Measurements from ENCODE around the gene ACOT9. TPM values are rescaled to one million over a fixed set of nuclear protein-coding genes. Genes with fewer than 3 reads are reported as not detected.

ACOT9 gene
- total and polyA plus RNA-seq, 11 donors = 45.3 to 81.1 (median 59.3) TPM

DNA sequence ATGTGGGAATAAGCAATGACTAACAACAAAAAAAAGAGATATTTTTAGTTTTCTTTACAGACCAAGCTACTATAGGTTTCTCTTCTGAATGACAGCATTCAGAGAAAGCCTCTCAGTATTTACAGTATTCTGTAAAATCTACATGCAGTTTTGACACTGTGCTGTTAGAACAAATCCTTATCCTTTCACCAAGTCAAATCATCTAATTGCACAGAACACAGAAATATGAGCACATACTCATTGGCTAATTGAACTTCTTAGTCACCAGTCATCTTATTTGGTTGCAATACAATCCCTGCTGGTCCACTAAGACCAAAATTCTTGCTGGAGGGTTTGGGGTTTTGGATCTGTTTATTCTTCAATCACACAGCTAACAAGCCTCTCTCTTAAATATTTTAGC is 5.7 kb downstream of the ACOT9 start:
- Histone ChIP-seq H3K9me3 (no peaks in the 10 kb centered on the region), H3K36me3 (peaks cover 0 to 26% (median 0%) of the 10 kb centered on the region in 9 donors), H3K4me1 (peaks cover 0 to 15% (median 4%) of the 10 kb centered on the region in 12 donors), H3K4me3 (no peak overlapping the region), H3K27me3 (peaks cover 0 to 2% (median 0%) of the 10 kb centered on the region in 9 donors), H3K27ac (no peak overlapping the region)
- no peak for TF ChIP-seq POLR2A (IDR thresholded peaks at IDR 0.05)
- TF ChIP-seq, protein P1, sequence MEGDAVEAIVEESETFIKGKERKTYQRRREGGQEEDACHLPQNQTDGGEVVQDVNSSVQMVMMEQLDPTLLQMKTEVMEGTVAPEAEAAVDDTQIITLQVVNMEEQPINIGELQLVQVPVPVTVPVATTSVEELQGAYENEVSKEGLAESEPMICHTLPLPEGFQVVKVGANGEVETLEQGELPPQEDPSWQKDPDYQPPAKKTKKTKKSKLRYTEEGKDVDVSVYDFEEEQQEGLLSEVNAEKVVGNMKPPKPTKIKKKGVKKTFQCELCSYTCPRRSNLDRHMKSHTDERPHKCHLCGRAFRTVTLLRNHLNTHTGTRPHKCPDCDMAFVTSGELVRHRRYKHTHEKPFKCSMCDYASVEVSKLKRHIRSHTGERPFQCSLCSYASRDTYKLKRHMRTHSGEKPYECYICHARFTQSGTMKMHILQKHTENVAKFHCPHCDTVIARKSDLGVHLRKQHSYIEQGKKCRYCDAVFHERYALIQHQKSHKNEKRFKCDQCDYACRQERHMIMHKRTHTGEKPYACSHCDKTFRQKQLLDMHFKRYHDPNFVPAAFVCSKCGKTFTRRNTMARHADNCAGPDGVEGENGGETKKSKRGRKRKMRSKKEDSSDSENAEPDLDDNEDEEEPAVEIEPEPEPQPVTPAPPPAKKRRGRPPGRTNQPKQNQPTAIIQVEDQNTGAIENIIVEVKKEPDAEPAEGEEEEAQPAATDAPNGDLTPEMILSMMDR (IDR thresholded peaks at IDR 0.05) = no peak
- intact Hi-C loops (cut with DNase I) = no loop called here
- DNase-seq (no peak), ATAC-seq (no peak)

DNA sequence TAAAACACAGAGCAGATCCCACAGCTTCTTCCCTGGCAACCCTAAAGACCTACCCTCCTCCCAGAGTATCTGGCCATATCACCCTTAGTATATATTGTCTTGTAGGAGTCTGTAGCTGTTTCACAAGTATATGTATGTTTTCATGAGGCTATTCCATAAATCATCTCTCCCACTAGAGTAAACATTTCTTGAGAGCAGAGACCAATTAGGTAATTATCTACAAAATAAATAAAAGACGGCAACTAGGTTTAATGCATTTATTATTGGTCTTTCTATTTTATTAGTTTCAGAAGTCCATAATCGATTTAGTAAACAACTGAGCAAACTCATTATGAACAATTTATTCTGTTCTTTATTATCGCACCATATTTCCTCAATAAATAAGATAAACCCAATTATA is 7.0 kb downstream of the ACOT9 start:
- H3K27me3 ChIP-seq = peaks cover 0 to 2% (median 0%) of the 10 kb centered on the region in 9 donors
- WGBS, 4 donors = 53 to 90% (median 74%) methylated on average over 3 of the region's 3 CpGs
- no peaks in the 10 kb centered on the region for H3K9me3 ChIP-seq
- intact Hi-C loops (cut with DNase I) = no loop called here
- H3K36me3 ChIP-seq = peaks cover 0 to 40% (median 1%) of the 10 kb centered on the region in 9 donors
- ATAC-seq (no peak), DNase-seq (no peak)
- TF ChIP-seq, protein P1 (IDR thresholded peaks at IDR 0.05) = no peak
- no peak for TF ChIP-seq POLR2A (IDR thresholded peaks at IDR 0.05)
- H3K4me1 ChIP-seq = peaks cover 0 to 7% (median 0%) of the 10 kb centered on the region in 12 donors
- no peak overlapping the region for H3K4me3 ChIP-seq
- no peak overlapping the region for H3K27ac ChIP-seq

DNA sequence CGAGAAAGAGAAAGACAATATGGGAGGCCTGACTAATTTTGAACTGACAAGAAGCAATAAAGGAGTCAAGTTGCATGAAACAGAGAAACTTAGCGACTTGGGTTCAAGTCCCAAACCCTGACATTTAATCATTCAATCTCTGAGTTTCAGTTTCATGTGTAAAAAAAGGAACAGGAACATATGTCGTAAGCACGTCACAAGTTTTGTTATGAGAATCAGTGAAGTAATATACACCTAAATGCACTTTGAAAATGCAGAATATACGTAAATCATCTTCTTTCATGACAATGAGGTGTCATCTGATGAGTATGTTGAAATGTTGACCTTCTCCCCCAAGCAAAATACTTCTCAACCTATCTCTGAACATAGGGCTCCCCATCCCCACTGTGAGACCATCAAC is 10.4 kb downstream of the ACOT9 start:
- 49 to 91% (median 76%) methylated on average over 5 of the region's 5 CpGs for WGBS, 4 donors
- H3K4me3 ChIP-seq = no peak overlapping the region
- intact Hi-C loops (cut with DNase I) = no loop called here
- H3K27me3 ChIP-seq = no peaks in the 10 kb centered on the region
- H3K27ac ChIP-seq = peak overlapping the region in 1 of 12 donors; percentile 39
- DNase-seq (no peak), ATAC-seq (no peak)
- no peaks in the 10 kb centered on the region for H3K4me1 ChIP-seq
- no peak for TF ChIP-seq POLR2A (IDR thresholded peaks at IDR 0.05)
- TF ChIP-seq, protein P1 (IDR thresholded peaks at IDR 0.05) = no peak
- no peaks in the 10 kb centered on the region for H3K9me3 ChIP-seq
- peaks cover 0 to 73% (median 32%) of the 10 kb centered on the region in 9 donors for H3K36me3 ChIP-seq

DNA sequence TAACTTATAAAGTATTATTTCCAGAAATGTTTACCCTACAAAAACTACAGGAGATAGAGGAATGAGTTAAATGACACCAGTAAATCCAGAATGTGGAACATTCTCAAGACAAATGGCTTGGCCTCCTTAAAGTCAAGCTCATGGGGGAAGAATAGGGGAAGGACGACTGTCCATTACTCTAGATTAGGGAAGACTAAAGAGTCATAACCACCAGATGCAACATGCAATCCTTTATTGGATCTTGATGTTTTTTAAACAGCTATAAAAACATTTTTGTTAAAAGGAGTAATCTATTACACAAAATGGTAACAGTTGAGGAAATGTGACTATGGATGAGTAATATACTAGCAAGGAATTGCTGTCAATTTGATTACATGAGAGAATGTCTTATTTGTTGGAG is 11.1 kb downstream of the ACOT9 start:
- no peak for DNase-seq
- H3K4me1 ChIP-seq = no peaks in the 10 kb centered on the region
- ATAC-seq = no peak
- H3K27me3 ChIP-seq = no peaks in the 10 kb centered on the region
- TF ChIP-seq, protein P1 (IDR thresholded peaks at IDR 0.05) = no peak
- no peak for TF ChIP-seq POLR2A (IDR thresholded peaks at IDR 0.05)
- H3K36me3 ChIP-seq = peaks cover 0 to 81% (median 34%) of the 10 kb centered on the region in 9 donors
- H3K27ac ChIP-seq = no peak overlapping the region
- no peak overlapping the region for H3K4me3 ChIP-seq
- WGBS, 4 donors = 69 to 93% (median 88%) methylated on average over 1 of the region's 1 CpG
- H3K9me3 ChIP-seq = no peaks in the 10 kb centered on the region
- intact Hi-C loops (cut with DNase I) = no loop called here
